Osteocyte (in vitro differentiated cells): ENCODE measurements around the gene PTPN1. TPM values are rescaled to one million over a fixed set of nuclear protein-coding genes. Genes with fewer than 3 reads are reported as not detected.

ENCODE experiments used
- DNase-seq: peaks from one replicate; pipeline ENCODE4 v3.0.0; 2021; ENCODE audit warnings: mixed read lengths; ENCODE audit not compliant: unreplicated experiment; ENCODE audit errors: extremely low spot score
- H3K27ac Mint-ChIP-seq: one replicate; pipeline ENCODE4 v1.8.0; 2021; ENCODE audit warnings: mild to moderate bottlenecking, mixed read lengths; ENCODE audit not compliant: unreplicated experiment
- H3K27me3 Mint-ChIP-seq: one replicate; pipeline ENCODE4 v1.8.0; 2021; ENCODE audit warnings: mixed read lengths; ENCODE audit not compliant: unreplicated experiment
- H3K36me3 Mint-ChIP-seq: one replicate; pipeline ENCODE4 v1.8.0; 2021; ENCODE audit warnings: mixed read lengths; ENCODE audit not compliant: unreplicated experiment
- H3K4me1 Mint-ChIP-seq: one replicate; pipeline ENCODE4 v1.8.0; 2021; ENCODE audit warnings: mixed read lengths; ENCODE audit not compliant: unreplicated experiment
- H3K4me3 Mint-ChIP-seq: one replicate; pipeline ENCODE4 v1.8.0; 2021; ENCODE audit warnings: mild to moderate bottlenecking, moderate library complexity, mixed read lengths; ENCODE audit not compliant: unreplicated experiment
- H3K9me3 Mint-ChIP-seq: one replicate; pipeline ENCODE4 v1.8.0; 2021; ENCODE audit warnings: mixed read lengths; ENCODE audit not compliant: unreplicated experiment
- CTCF ChIP-seq: fragments of 200-600 bp; sonication (generic); IDR thresholded peaks from 2 replicates; pipeline ENCODE4 v1.5.0; 2021; ENCODE audit warnings: antibody characterized with exemption, mild to moderate bottlenecking, moderate library complexity
- total RNA-seq: library from RNA; stranded (reverse); gene quantifications from 2 replicates; pipeline ENCODE4 v1.2.1, GENCODE V29; 2021

PTPN1 gene
- total RNA-seq, 1 donor from 2014 or later: 29.1 TPM

GRCh38 chr20:50609438-50609989 lies 99.3 kb downstream of the PTPN1 start:
- DNase-seq: no peak
- no peak for TF ChIP-seq CTCF
- H3K36me3 Mint-ChIP-seq: no peaks in the 10 kb centered on the region
- no peaks in the 10 kb centered on the region for H3K4me1 Mint-ChIP-seq
- no peak overlapping the region for H3K4me3 Mint-ChIP-seq
- no peaks in the 10 kb centered on the region for H3K9me3 Mint-ChIP-seq
- no peak overlapping the region for H3K27ac Mint-ChIP-seq
- peaks cover 4% of the 10 kb centered on the region for H3K27me3 Mint-ChIP-seq

- no peak for DNase-seq
- H3K36me3 Mint-ChIP-seq: no peaks in the 10 kb centered on the region
- H3K4me3 Mint-ChIP-seq: no peak overlapping the region
- no peaks in the 10 kb centered on the region for H3K9me3 Mint-ChIP-seq
- peaks cover 4% of the 10 kb centered on the region for H3K27me3 Mint-ChIP-seq
- H3K27ac Mint-ChIP-seq: no peak overlapping the region
- no peak for TF ChIP-seq CTCF
- no peaks in the 10 kb centered on the region for H3K4me1 Mint-ChIP-seq
Observed at GRCh38 chr20:50610212-50610718, 100.1 kb downstream of the PTPN1 start.

GRCh38 chr20:50611128-50611810 lies 101.1 kb downstream of the PTPN1 start:
- H3K4me3 Mint-ChIP-seq: no peak overlapping the region
- peaks cover 4% of the 10 kb centered on the region for H3K27me3 Mint-ChIP-seq
- no peak for DNase-seq
- no peak overlapping the region for H3K27ac Mint-ChIP-seq
- H3K9me3 Mint-ChIP-seq: no peaks in the 10 kb centered on the region
- no peaks in the 10 kb centered on the region for H3K4me1 Mint-ChIP-seq
- no peak for TF ChIP-seq CTCF
- H3K36me3 Mint-ChIP-seq: no peaks in the 10 kb centered on the region

GRCh38 chr20:50613438-50614169 lies 103.4 kb downstream of the PTPN1 start:
- no peaks in the 10 kb centered on the region for H3K4me1 Mint-ChIP-seq
- H3K27me3 Mint-ChIP-seq: peaks cover 4% of the 10 kb centered on the region
- no peak overlapping the region for H3K27ac Mint-ChIP-seq
- no peak for TF ChIP-seq CTCF
- no peak overlapping the region for H3K4me3 Mint-ChIP-seq
- no peaks in the 10 kb centered on the region for H3K9me3 Mint-ChIP-seq
- no peak for DNase-seq
- H3K36me3 Mint-ChIP-seq: no peaks in the 10 kb centered on the region

GRCh38 chr20:50615407-50615806 lies 105.2 kb downstream of the PTPN1 start:
- Mint-ChIP-seq H3K27me3 (peaks cover 4% of the 10 kb centered on the region), H3K27ac (no peak overlapping the region), H3K4me3 (no peak overlapping the region), H3K36me3 (no peaks in the 10 kb centered on the region), H3K9me3 (no peaks in the 10 kb centered on the region), H3K4me1 (no peaks in the 10 kb centered on the region)
- no peak for TF ChIP-seq CTCF
- no peak for DNase-seq
